SK-N-SH treated with all-trans-retinoic acid at 6 μM for 48 hours (cell line): ENCODE data around the gene KLHDC8A.

ENCODE experiments used
- ATAC-seq: fragments of 200-7000 bp; cut with Tn5 transposase; 3 replicates; pipeline ENCODE4 v1.9.1; 2020; ENCODE audit warnings: mild to moderate bottlenecking, moderate library complexity
- ARNTL ChIP-seq: fragments of 450-650 bp; formaldehyde crosslinking; IDR thresholded peaks from 2 replicates; pipeline ENCODE4 v1.5.0; 2020; ENCODE audit warnings: low read depth, mild to moderate bottlenecking, moderate library complexity, borderline replicate concordance
- BACH2 ChIP-seq: fragments of 250-450 bp; sonication (Bioruptor Pico); IDR thresholded peaks from 2 replicates; pipeline ENCODE4 v1.9.0; 2021; ENCODE audit warnings: mild to moderate bottlenecking, borderline replicate concordance
- CREB5 ChIP-seq: fragments of 250-450 bp; sonication (Bioruptor Pico); IDR thresholded peaks from 2 replicates; pipeline ENCODE4 v1.5.1; 2020; ENCODE audit warnings: low read depth, mild to moderate bottlenecking, moderate library complexity
- CSDC2 ChIP-seq: fragments of 250-450 bp; sonication (Bioruptor Pico); IDR thresholded peaks from 2 replicates; pipeline ENCODE4 v1.5.0; 2020; ENCODE audit warnings: mild to moderate bottlenecking, moderate library complexity
- ESRRG ChIP-seq: fragments of 250-450 bp; sonication (Bioruptor Pico); IDR thresholded peaks from 2 replicates; pipeline ENCODE4 v1.6.1; 2021; ENCODE audit warnings: mild to moderate bottlenecking
- GLIS3 ChIP-seq: fragments of 250-450 bp; sonication (Bioruptor Pico); IDR thresholded peaks from 2 replicates; pipeline ENCODE4 v1.5.0; 2020; ENCODE audit warnings: mild to moderate bottlenecking, moderate library complexity
- ISL1 ChIP-seq: fragments of 250-450 bp; sonication (Bioruptor Pico); IDR thresholded peaks from 2 replicates; pipeline ENCODE4 v2.1.2; 2022; ENCODE audit warnings: mild to moderate bottlenecking, moderate library complexity
- OSR1 ChIP-seq: fragments of 250-450 bp; sonication (Bioruptor Pico); IDR thresholded peaks from 2 replicates; pipeline ENCODE4 v1.8.0; 2022; ENCODE audit warnings: moderate library complexity, mild to moderate bottlenecking, inconsistent platforms
- PPARA ChIP-seq: fragments of 250-450 bp; sonication (Bioruptor Pico); IDR thresholded peaks from 2 replicates; pipeline ENCODE4 v1.5.0; 2020; ENCODE audit warnings: mild to moderate bottlenecking, borderline replicate concordance
- RARB ChIP-seq: fragments of 250-450 bp; sonication (Bioruptor Pico); IDR thresholded peaks from 2 replicates; pipeline ENCODE4 v1.8.0; 2021; ENCODE audit warnings: mild to moderate bottlenecking, moderate library complexity
- SNAI2 ChIP-seq: fragments of 250-450 bp; sonication (Bioruptor Pico); IDR thresholded peaks from 2 replicates; pipeline ENCODE4 v1.5.0; 2020; ENCODE audit warnings: mild to moderate bottlenecking, moderate library complexity
- TCF4 ChIP-seq: fragments of 250-450 bp; sonication (Bioruptor Pico); IDR thresholded peaks from 2 replicates; pipeline ENCODE4 v1.8.0; 2021; ENCODE audit warnings: mild to moderate bottlenecking, moderate library complexity, borderline replicate concordance
- TOX ChIP-seq: fragments of 250-450 bp; sonication (Bioruptor Pico); IDR thresholded peaks from 2 replicates; pipeline ENCODE4 v1.8.0; 2021; ENCODE audit warnings: mild to moderate bottlenecking, moderate library complexity, borderline replicate concordance
- TSHZ2 ChIP-seq: fragments of 250-450 bp; sonication (Bioruptor Pico); IDR thresholded peaks from 2 replicates; pipeline ENCODE4 v1.5.0; 2020; ENCODE audit warnings: mild to moderate bottlenecking, moderate library complexity
- ZC3H10 ChIP-seq: fragments of 250-450 bp; sonication (Bioruptor Pico); IDR thresholded peaks from 2 replicates; pipeline ENCODE4 v1.5.1; 2021; ENCODE audit warnings: mild to moderate bottlenecking, moderate library complexity
- ZFP3 ChIP-seq: fragments of 250-450 bp; sonication (Bioruptor Pico); IDR thresholded peaks from 2 replicates; pipeline ENCODE4 v1.5.0; 2020; ENCODE audit warnings: mild to moderate bottlenecking, moderate library complexity
- ZFP30 ChIP-seq: fragments of 450-650 bp; formaldehyde crosslinking; IDR thresholded peaks from 2 replicates; pipeline ENCODE4 v1.5.0; 2022; ENCODE audit warnings: mild to moderate bottlenecking, moderate library complexity
- ZNF70 ChIP-seq: fragments of 450-650 bp; formaldehyde crosslinking; IDR thresholded peaks from 2 replicates; pipeline ENCODE4 v1.5.0; 2020; ENCODE audit warnings: mild to moderate bottlenecking, moderate library complexity
- TF ChIP-seq, protein P1 (sequence below): fragments of 250-450 bp; sonication (Bioruptor Pico); IDR thresholded peaks from 2 replicates; pipeline ENCODE4 v1.8.0; 2020; ENCODE audit warnings: mild to moderate bottlenecking, moderate library complexity, borderline replicate concordance
- TF ChIP-seq, protein P2 (sequence below): fragments of 250-450 bp; sonication (Bioruptor Pico); IDR thresholded peaks from 2 replicates; pipeline ENCODE4 v1.5.1; 2021; ENCODE audit warnings: mild to moderate bottlenecking, moderate library complexity
- TF ChIP-seq, protein P3 (sequence below): fragments of 250-450 bp; sonication (Bioruptor Pico); IDR thresholded peaks from 2 replicates; pipeline ENCODE4 v1.8.0; 2021; ENCODE audit warnings: low read depth, mild to moderate bottlenecking, moderate library complexity, borderline replicate concordance

KLHDC8A gene

DNA sequence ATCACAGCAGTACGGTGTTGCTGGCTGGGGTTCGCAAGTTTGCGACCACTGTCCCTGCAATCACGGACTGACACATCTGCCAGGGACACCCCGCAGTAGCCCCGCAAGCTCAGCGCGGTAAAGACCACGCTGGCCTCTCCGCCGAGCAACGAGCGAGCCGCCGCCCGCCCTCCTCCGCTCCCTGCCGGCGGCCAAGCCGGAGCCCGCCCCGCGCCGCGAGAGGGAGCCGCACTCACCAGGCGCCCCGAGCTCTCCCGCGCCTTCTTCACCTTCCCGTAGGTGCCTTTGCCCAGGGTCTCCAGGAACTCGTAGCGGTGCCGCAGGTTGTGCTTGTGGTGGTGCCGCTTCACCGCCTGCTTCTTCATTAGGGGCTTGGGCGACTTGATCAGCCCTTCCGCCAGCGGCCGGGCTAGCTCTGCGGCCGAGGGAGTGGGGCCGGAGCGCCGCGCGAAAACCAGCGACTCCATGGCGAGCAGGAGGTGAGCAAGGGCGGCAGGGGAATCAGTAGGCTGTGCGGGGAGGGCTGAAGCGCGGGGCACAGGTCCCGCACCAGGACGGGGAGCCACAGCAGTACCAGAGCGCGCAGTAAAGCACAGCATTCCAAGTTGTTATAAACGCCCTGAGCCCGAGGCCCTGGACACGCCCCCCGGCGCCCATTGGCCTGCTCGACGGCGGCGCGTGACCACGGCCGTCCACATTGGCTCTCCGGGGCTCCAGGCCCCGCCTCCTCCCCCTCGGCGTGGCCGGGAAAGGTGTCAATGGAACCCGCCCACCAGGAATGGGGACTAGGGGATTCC, 35.4 kb downstream of the KLHDC8A start, which contains the start of gene NUAK2:
Gene NUAK2 (minus strand): TSS at position 584 of the 797 bp plus-strand sequence. CDS start 117 bp downstream, at position 467.
- peak; percentile 92 for ATAC-seq
- TF ChIP-seq ISL1 (CRISPR knock-in tag) (no peak), ARNTL (CRISPR knock-in tag) (no peak), OSR1 (CRISPR knock-in tag) (no peak), GLIS3 (CRISPR knock-in tag) (no peak), ZFP30 (no peak), ESRRG (CRISPR knock-in tag) (no peak), TCF4 (CRISPR knock-in tag) (no peak), SNAI2 (no peak), TOX (CRISPR knock-in tag) (no peak), ZC3H10 (CRISPR knock-in tag) (no peak), RARB (no peak)
- TF ChIP-seq, protein P1, sequence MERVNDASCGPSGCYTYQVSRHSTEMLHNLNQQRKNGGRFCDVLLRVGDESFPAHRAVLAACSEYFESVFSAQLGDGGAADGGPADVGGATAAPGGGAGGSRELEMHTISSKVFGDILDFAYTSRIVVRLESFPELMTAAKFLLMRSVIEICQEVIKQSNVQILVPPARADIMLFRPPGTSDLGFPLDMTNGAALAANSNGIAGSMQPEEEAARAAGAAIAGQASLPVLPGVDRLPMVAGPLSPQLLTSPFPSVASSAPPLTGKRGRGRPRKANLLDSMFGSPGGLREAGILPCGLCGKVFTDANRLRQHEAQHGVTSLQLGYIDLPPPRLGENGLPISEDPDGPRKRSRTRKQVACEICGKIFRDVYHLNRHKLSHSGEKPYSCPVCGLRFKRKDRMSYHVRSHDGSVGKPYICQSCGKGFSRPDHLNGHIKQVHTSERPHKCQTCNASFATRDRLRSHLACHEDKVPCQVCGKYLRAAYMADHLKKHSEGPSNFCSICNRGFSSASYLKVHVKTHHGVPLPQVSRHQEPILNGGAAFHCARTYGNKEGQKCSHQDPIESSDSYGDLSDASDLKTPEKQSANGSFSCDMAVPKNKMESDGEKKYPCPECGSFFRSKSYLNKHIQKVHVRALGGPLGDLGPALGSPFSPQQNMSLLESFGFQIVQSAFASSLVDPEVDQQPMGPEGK (CRISPR knock-in tag), result no peak

GRCh38 chr1:205319081-205320018, 37.4 kb downstream of the KLHDC8A start:
- TF ChIP-seq PPARA (CRISPR knock-in tag) (no peak), TCF4 (CRISPR knock-in tag) (no peak), ISL1 (CRISPR knock-in tag) (no peak), ZFP3 (CRISPR knock-in tag) (no peak), BACH2 (CRISPR knock-in tag) (no peak), TSHZ2 (CRISPR knock-in tag) (no peak), ARNTL (CRISPR knock-in tag) (no peak), CREB5 (CRISPR knock-in tag) (no peak), ZFP30 (no peak), CSDC2 (CRISPR knock-in tag) (no peak), ZC3H10 (CRISPR knock-in tag) (no peak), SNAI2 (no peak), RARB (no peak), TOX (CRISPR knock-in tag) (no peak), ZNF70 (CRISPR knock-in tag) (no peak), GLIS3 (CRISPR knock-in tag) (no peak)
- TF ChIP-seq, protein P2, sequence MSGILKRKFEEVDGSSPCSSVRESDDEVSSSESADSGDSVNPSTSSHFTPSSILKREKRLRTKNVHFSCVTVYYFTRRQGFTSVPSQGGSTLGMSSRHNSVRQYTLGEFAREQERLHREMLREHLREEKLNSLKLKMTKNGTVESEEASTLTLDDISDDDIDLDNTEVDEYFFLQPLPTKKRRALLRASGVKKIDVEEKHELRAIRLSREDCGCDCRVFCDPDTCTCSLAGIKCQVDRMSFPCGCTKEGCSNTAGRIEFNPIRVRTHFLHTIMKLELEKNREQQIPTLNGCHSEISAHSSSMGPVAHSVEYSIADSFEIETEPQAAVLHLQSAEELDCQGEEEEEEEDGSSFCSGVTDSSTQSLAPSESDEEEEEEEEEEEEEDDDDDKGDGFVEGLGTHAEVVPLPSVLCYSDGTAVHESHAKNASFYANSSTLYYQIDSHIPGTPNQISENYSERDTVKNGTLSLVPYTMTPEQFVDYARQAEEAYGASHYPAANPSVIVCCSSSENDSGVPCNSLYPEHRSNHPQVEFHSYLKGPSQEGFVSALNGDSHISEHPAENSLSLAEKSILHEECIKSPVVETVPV (CRISPR knock-in tag), result no peak
- TF ChIP-seq, protein P3, sequence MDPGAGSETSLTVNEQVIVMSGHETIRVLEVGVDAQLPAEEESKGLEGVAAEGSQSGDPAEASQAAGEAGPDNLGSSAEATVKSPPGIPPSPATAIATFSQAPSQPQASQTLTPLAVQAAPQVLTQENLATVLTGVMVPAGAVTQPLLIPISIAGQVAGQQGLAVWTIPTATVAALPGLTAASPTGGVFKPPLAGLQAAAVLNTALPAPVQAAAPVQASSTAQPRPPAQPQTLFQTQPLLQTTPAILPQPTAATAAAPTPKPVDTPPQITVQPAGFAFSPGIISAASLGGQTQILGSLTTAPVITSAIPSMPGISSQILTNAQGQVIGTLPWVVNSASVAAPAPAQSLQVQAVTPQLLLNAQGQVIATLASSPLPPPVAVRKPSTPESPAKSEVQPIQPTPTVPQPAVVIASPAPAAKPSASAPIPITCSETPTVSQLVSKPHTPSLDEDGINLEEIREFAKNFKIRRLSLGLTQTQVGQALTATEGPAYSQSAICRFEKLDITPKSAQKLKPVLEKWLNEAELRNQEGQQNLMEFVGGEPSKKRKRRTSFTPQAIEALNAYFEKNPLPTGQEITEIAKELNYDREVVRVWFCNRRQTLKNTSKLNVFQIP, result no peak
- TF ChIP-seq, all 23 proteins: peak for 0
- peak; percentile 1; the same call in 2 of the 3 replicates for ATAC-seq
